ENCODE measurements around the gene ZNF592.
A peak's percentile ranks its signal among the peaks of the same experiment; 100 is the strongest.

The ZNF592 gene, protein sequence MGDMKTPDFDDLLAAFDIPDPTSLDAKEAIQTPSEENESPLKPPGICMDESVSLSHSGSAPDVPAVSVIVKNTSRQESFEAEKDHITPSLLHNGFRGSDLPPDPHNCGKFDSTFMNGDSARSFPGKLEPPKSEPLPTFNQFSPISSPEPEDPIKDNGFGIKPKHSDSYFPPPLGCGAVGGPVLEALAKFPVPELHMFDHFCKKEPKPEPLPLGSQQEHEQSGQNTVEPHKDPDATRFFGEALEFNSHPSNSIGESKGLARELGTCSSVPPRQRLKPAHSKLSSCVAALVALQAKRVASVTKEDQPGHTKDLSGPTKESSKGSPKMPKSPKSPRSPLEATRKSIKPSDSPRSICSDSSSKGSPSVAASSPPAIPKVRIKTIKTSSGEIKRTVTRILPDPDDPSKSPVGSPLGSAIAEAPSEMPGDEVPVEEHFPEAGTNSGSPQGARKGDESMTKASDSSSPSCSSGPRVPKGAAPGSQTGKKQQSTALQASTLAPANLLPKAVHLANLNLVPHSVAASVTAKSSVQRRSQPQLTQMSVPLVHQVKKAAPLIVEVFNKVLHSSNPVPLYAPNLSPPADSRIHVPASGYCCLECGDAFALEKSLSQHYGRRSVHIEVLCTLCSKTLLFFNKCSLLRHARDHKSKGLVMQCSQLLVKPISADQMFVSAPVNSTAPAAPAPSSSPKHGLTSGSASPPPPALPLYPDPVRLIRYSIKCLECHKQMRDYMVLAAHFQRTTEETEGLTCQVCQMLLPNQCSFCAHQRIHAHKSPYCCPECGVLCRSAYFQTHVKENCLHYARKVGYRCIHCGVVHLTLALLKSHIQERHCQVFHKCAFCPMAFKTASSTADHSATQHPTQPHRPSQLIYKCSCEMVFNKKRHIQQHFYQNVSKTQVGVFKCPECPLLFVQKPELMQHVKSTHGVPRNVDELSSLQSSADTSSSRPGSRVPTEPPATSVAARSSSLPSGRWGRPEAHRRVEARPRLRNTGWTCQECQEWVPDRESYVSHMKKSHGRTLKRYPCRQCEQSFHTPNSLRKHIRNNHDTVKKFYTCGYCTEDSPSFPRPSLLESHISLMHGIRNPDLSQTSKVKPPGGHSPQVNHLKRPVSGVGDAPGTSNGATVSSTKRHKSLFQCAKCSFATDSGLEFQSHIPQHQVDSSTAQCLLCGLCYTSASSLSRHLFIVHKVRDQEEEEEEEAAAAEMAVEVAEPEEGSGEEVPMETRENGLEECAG (N-terminal part only)

GRCh38 chr15:84748274-84749110 is at the start of gene ZNF592:
ZNF592 (plus strand) TSS chr15:84748592; CDS start chr15:84782676, 34,084 bp downstream.
- DNase-seq, result peak; percentile 70

GRCh38 chr15:84699538-84700191 is 48.7 kb upstream of the ZNF592 start:
- no peak for DNase-seq

- no peak for DNase-seq
Observed at GRCh38 chr15:84702961-84703482, 45.4 kb upstream of the ZNF592 start.

DNA sequence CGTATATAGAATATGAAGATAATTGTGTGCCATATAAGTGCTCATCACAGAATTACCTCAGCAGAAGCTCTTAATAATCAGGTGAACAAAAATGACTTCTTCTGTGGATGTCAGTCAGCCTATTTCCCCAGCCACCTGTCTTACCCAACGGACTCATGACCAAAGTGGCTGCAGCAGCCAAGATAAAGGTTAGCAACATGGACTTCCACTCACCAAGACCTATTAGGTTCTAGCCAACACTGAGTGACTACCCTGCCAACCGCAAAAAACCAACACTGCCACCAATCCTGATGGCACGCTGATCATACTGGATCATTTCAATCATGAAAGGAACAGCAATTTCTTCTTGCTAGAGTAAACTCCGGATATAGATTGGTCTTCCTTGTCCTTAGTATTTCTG is 44.6 kb upstream of the ZNF592 start:
- DNase-seq, result no peak

- no peak for DNase-seq
Observed at GRCh38 chr15:84714372-84714771, 34.0 kb upstream of the ZNF592 start.

- DNase-seq, result no peak
Observed at GRCh38 chr15:84714821-84715220, 33.6 kb upstream of the ZNF592 start.

GRCh38 chr15:84715441-84716035 is 32.9 kb upstream of the ZNF592 start:
- peak; percentile 57 for DNase-seq

GRCh38 chr15:84716036-84716732 is 32.2 kb upstream of the ZNF592 start, which contains the start of gene SEC11A:
SEC11A (minus strand) TSS chr15:84716139; CDS start chr15:84716075, 64 bp downstream.
- peak; percentile 92 for DNase-seq

DNA sequence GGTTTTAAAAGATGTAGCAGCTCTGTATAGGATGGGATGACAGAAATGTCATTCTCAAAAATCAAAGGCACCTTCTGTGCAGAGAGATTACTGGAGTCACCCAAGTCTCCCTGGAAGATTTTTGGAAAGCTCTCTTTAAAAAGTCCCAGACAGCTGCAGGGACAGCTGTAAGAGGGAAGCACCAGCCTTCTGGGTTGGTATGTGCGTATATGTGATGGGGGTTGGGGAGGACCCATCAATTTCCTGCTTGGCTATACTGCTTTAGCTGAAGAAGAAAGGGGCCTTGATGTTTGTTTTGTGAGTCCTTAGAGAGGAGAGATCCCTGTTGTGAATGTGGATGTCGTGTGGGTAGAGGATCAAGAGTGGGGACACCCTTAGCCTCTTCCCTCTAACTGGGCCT is 27.0 kb upstream of the ZNF592 start:
- DNase-seq, result no peak

DNA sequence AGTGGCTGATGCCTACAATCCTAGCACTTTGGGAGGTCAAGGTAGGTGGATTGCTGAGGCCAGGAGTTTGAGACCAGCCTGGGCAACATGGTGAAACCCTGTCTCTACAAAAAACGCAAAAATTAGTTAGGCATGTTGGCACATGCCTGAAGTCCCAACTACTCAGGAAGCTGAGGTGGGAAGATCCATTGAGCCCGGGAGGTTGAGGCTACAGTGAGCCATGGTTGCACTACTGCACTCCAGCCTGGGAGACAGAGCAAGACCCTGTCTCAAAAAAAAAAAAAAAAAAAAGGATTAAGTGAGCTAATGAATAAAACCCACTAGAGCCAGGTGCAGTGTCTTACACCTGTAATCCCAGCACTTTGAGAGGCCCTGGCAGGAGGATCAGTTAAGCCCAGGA is 25.8 kb upstream of the ZNF592 start:
- no peak for DNase-seq

DNA sequence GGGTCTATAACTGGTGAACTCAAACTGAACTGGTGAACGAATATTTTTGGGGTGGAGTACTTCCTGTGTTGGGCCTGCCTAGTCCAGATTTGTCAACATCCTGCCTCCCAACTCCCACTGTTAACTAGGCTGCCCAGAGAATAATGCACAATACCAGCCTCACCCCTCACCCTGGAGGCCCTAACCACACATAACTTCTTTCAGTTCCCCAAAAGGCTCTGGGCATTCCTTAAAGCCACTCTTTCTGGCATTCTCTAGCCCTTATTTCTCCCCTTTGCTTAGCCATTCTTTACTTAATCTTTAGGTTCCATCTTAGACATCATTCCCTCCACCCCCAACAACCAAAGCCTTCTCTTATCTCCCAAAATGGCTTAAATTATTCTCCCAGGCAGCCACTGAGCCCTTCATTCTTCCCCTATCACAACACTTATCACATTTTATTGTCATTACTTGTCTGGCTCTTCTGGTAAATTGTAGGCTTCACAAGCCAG is 23.3 kb upstream of the ZNF592 start:
- DNase-seq, result no peak

- no peak for DNase-seq
Observed at GRCh38 chr15:84727429-84727828, 21.0 kb upstream of the ZNF592 start.

DNA sequence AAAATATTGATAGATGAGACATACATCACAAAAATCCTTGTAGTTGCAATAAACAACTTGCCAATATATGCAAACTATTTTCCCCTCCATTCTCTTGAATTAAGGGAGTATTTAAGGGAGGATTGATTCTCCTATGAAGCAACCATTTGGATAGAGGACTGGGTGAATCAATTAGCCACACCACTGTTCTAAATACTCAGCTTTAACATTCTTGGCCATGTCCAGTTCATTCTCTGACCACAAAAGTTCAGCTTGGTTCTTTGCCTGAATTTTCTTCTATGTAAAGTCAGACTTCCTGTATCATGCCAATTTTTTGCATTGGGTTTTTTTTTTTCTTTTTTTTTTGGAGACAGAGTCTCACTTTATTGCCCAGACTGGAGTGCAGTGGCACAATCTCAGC is 16.6 kb upstream of the ZNF592 start:
- no peak for DNase-seq

DNA sequence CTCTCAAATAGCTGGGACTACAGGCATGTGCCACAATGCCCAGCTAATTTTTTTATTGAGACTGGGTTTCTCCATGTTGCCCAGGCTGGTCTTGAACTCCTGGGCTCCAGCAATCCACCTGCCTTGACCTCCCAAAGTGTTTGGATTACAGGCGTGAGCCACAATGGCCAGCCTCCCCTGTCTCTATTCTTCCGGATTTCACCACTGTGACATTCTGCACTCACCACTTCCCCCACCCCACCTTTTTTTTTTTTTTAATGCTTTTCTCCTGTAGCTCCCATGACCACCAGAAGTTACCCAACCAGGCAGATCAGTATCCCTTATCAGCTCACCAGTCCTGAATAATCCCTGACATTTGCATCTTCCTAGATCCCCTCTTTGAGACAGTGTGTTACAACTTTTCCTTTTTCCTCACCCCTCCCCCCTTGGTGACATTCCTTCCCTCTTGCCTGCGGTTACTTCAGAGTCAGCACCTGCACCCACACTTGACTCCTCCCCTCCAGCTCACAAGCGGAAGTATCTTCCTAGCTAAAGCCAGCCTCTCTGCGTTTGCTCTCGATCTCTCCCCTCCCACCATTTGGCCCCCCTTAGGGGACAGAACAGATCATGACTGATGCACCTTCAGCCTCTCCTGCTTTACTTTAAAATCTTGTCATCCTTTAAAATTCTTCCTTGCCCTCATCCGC is 13.5 kb upstream of the ZNF592 start:
- peak; percentile 80 for DNase-seq

DNA sequence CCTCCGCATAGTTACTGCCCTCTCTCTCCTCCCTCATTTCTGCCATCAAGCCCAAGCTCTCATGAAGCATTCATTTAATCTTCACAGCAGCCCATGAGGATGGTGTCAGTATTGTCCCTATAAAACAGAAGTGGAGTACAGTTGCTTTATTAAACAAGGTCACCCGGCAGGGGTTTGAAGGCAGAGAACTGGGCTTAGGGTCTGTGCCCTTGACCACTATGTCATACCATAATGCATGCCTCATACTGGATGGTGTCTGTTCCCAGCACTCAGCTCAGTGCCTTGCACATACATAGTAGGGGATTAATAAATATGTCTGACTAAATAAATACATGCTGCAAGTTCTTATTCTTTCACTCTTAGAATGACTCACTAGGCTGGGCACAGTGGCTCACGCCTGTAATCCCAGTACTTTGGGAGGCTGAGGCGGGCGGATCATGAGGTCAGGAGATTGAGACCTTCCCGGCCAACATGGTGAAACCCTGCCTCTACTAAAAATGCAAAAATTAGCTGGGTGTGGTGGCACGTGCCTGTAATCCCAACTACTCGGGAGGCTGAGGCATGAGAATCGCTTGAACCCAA is 12.8 kb upstream of the ZNF592 start:
- DNase-seq, result peak; percentile 66

GRCh38 chr15:84736375-84736774 is 12.0 kb upstream of the ZNF592 start:
- peak; percentile 82 for DNase-seq

GRCh38 chr15:84737005-84737404 is 11.4 kb upstream of the ZNF592 start:
- DNase-seq, result no peak

- no peak for DNase-seq
Observed at GRCh38 chr15:84740691-84741090, 7.7 kb upstream of the ZNF592 start.

DNA sequence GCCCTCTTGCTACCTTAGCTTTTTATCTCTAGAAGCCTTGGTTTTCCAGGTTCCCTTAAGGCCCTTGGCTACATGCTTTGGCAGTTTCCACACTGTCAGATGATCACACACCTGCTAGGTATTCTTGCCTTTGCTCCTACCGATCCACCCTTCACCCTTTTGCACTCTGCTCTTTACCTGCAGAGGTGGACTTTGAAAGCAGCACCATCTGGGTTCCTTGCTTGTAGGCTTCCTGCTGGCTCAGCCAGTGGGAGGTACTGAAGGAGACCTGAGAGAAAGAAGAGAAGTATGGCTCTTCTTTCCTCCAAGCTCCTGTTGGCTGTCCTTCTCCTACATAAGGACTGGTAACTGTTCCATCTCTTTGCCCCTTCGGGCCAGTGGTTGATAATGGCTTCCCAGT is 7.3 kb upstream of the ZNF592 start:
- no peak for DNase-seq
